Coronary artery (tissue), 2 donors: Measurements from ENCODE around the gene RSF1.

Experiments
- DNase-seq: peaks from one replicate; pipeline ENCODE4 v3.0.0-alpha.2; 2017; ENCODE audit warnings: low spot score
- H3K27ac ChIP-seq, 2 donors: fragments of 200-600 bp; sonication (generic); one replicate each; pipeline ENCODE4 v1.5.1; 2016 to 2019
- H3K4me3 ChIP-seq: fragments of 200-600 bp; sonication (generic); 2 replicates; pipeline ENCODE4 v1.5.1; 2016; ENCODE audit warnings: mild to moderate bottlenecking, moderate library complexity
- CTCF ChIP-seq: fragments of 200-600 bp; sonication (generic); IDR thresholded peaks from one replicate; pipeline ENCODE4 v1.5.1; 2019; ENCODE audit warnings: antibody characterized with exemption

Gene RSF1

GRCh38 chr11:77730789-77731188 is 89.7 kb downstream of the RSF1 start:
- no peak for TF ChIP-seq CTCF
- Histone ChIP-seq H3K4me3 (no peak overlapping the region), H3K27ac (no peak overlapping the region)
- no peak for DNase-seq

- DNase-seq: no peak
- Histone ChIP-seq H3K27ac (no peak overlapping the region), H3K4me3 (no peak overlapping the region)
- TF ChIP-seq CTCF: no peak
Observed at GRCh38 chr11:77729063-77729462, 91.5 kb downstream of the RSF1 start.

GRCh38 chr11:77728203-77728786 is 92.2 kb downstream of the RSF1 start:
- TF ChIP-seq CTCF: no peak
- no peak overlapping the region for H3K27ac ChIP-seq
- no peak for DNase-seq
- H3K4me3 ChIP-seq: no peak overlapping the region

GRCh38 chr11:77726524-77726923 is 94.0 kb downstream of the RSF1 start:
- Histone ChIP-seq H3K27ac (no peak overlapping the region), H3K4me3 (no peak overlapping the region)
- no peak for DNase-seq
- no peak for TF ChIP-seq CTCF

- no peak for DNase-seq
- H3K4me3 ChIP-seq: no peak overlapping the region
- TF ChIP-seq CTCF: no peak
- H3K27ac ChIP-seq: no peak overlapping the region
Observed at GRCh38 chr11:77725433-77725832, 95.1 kb downstream of the RSF1 start.

- Histone ChIP-seq H3K27ac (no peak overlapping the region), H3K4me3 (no peak overlapping the region)
- no peak for TF ChIP-seq CTCF
- no peak for DNase-seq
Observed at GRCh38 chr11:77724636-77725035, 95.9 kb downstream of the RSF1 start.

- Histone ChIP-seq H3K27ac (no peak overlapping the region), H3K4me3 (no peak overlapping the region)
- no peak for TF ChIP-seq CTCF
- DNase-seq: no peak
Observed at GRCh38 chr11:77723024-77723423, 97.5 kb downstream of the RSF1 start.
